Left lung (tissue), 10 donors: ENCODE results near the gene CBLN3. TPM values are rescaled to one million over a fixed set of nuclear protein-coding genes. Genes with fewer than 3 reads are reported as not detected.

ENCODE experiments used
- ATAC-seq: fragments of 200-7000 bp; cut with Tn5 transposase; one replicate; pipeline ENCODE4 v1.9.1; 2020; ENCODE audit warnings: moderate library complexity
- DNase-seq, 4 donors: peaks; one replicate each; pipeline ENCODE4 v3.0.0-alpha.2; 2013 to 2020
- H3K27ac ChIP-seq, 2 donors: fragments of 200-600 bp; sonication (generic) in 1 of 2; one replicate each; pipeline versions ENCODE4 v1.5.0 to v1.8.0; 2020 to 2021
- H3K27me3 ChIP-seq, 2 donors: fragments of 200-600 bp; sonication (generic) in 1 of 2; one replicate each; pipeline versions ENCODE4 v1.5.0 to v1.8.0; 2020 to 2021
- H3K36me3 ChIP-seq, 2 donors: fragments of 200-600 bp; sonication (generic) in 1 of 2; one replicate each; pipeline versions ENCODE4 v1.5.0 to v1.8.0; 2020 to 2021
- H3K4me1 ChIP-seq, 2 donors: fragments of 200-600 bp; one replicate each; pipeline ENCODE4 v1.8.0; 2021
- H3K4me3 ChIP-seq, 2 donors: fragments of 200-600 bp; sonication (generic) in 1 of 2; one replicate each; pipeline versions ENCODE4 v1.5.0 to v1.8.0; 2020 to 2021; ENCODE audit warnings: mild to moderate bottlenecking in 1 of 2
- H3K9me3 ChIP-seq, 2 donors: fragments of 200-600 bp; sonication (generic) in 1 of 2; one replicate each; pipeline versions ENCODE4 v1.5.0 to v1.8.0; 2020 to 2021
- intact Hi-C, 2 donors: fragments of 100-400 bp; cut with DNase I; formaldehyde crosslinking; loops; one replicate each; pipeline versions ENCODE4 v1.11.2 to v1.14.2; 2022
- polyA plus RNA-seq, 6 donors: library from polyadenylated mRNA; unstranded; fragments of 120-200 nt; gene quantifications; one replicate each; pipeline ENCODE4 v1.2.1, GENCODE V29; 2013; ENCODE audit not compliant: insufficient read length in 6 of 6
- total RNA-seq, 2 donors: library from RNA; stranded (reverse); fragmentation: NEBNext Ultra II Directional; extraction: Animal tissue kit (Norgen Biotek cat#: 25700); gene quantifications; one replicate each; pipeline ENCODE4 v1.2.1, GENCODE V29; 2021
- TF ChIP-seq, protein P1 (sequence below), 2 donors: fragments of 200-600 bp; sonication (generic) in 1 of 2; IDR thresholded peaks; one replicate each; pipeline versions ENCODE4 v1.5.0 to v1.8.0; 2021; ENCODE audit warnings: antibody characterized with exemption in 2 of 2
- donor health status: DM: no; HTN: yes; CAD: no.
- donor health status: DM: no; HTN: no; CAD: no.

CBLN3 gene
- total and polyA plus RNA-seq, 8 donors: 2.2 to 6.4 (median 3.8) TPM

- Histone ChIP-seq H3K9me3 (no peaks in the 10 kb centered on the region), H3K4me3 (no peak overlapping the region), H3K4me1 (peaks cover 20 to 59% of the 10 kb centered on the region in 2 donors), H3K27ac (peak overlapping the region in 1 of 2 donors; percentile 69), H3K27me3 (no peaks in the 10 kb centered on the region), H3K36me3 (peaks cover 0 to 70% of the 10 kb centered on the region in 2 donors)
- intact Hi-C loops: loop anchor here in 1 of 2 donors (10.0 kb wide), 1 partner anchor 104 kb away; the partner anchor contains the start of genes ADCY4 and RIPK3
- no peak for ATAC-seq
- no peak for DNase-seq
- TF ChIP-seq, protein P1, sequence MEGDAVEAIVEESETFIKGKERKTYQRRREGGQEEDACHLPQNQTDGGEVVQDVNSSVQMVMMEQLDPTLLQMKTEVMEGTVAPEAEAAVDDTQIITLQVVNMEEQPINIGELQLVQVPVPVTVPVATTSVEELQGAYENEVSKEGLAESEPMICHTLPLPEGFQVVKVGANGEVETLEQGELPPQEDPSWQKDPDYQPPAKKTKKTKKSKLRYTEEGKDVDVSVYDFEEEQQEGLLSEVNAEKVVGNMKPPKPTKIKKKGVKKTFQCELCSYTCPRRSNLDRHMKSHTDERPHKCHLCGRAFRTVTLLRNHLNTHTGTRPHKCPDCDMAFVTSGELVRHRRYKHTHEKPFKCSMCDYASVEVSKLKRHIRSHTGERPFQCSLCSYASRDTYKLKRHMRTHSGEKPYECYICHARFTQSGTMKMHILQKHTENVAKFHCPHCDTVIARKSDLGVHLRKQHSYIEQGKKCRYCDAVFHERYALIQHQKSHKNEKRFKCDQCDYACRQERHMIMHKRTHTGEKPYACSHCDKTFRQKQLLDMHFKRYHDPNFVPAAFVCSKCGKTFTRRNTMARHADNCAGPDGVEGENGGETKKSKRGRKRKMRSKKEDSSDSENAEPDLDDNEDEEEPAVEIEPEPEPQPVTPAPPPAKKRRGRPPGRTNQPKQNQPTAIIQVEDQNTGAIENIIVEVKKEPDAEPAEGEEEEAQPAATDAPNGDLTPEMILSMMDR (IDR thresholded peaks at IDR 0.05): no peak
Observed at GRCh38 chr14:24438223-24439097, 9.0 kb upstream of the CBLN3 start.

- TF ChIP-seq, protein P1 (IDR thresholded peaks at IDR 0.05): no peak
- Histone ChIP-seq H3K9me3 (no peaks in the 10 kb centered on the region), H3K4me1 (peaks cover 17 to 62% of the 10 kb centered on the region in 2 donors), H3K4me3 (no peak overlapping the region), H3K27ac (peak overlapping the region in 1 of 2 donors; percentile 69), H3K36me3 (peaks cover 0 to 78% of the 10 kb centered on the region in 2 donors), H3K27me3 (no peaks in the 10 kb centered on the region)
- no peak for DNase-seq
- no peak for ATAC-seq
- intact Hi-C loops: loop anchor here in 1 of 2 donors (10.0 kb wide), 1 partner anchor 103 kb away; the partner anchor contains the start of genes ADCY4 and RIPK3
Observed at GRCh38 chr14:24437736-24438067, 8.2 kb upstream of the CBLN3 start.

- TF ChIP-seq, protein P1 (IDR thresholded peaks at IDR 0.05): peak in 1 of 2 donors; percentile 14
- H3K4me3 ChIP-seq: no peak overlapping the region
- DNase-seq (no peak), ATAC-seq (no peak)
- intact Hi-C loops: loop anchor here in 1 of 2 donors (10.0 kb wide), 1 partner anchor 102 kb away; the partner anchor contains the start of genes ADCY4 and RIPK3
- H3K9me3 ChIP-seq: no peaks in the 10 kb centered on the region
- no peaks in the 10 kb centered on the region for H3K27me3 ChIP-seq
- H3K36me3 ChIP-seq: peaks cover 0 to 83% of the 10 kb centered on the region in 2 donors
- peak overlapping the region; percentile 46 to 69 for H3K27ac ChIP-seq
- H3K4me1 ChIP-seq: peaks cover 17 to 67% of the 10 kb centered on the region in 2 donors
Observed at GRCh38 chr14:24437020-24437735, 7.7 kb upstream of the CBLN3 start.

DNA sequence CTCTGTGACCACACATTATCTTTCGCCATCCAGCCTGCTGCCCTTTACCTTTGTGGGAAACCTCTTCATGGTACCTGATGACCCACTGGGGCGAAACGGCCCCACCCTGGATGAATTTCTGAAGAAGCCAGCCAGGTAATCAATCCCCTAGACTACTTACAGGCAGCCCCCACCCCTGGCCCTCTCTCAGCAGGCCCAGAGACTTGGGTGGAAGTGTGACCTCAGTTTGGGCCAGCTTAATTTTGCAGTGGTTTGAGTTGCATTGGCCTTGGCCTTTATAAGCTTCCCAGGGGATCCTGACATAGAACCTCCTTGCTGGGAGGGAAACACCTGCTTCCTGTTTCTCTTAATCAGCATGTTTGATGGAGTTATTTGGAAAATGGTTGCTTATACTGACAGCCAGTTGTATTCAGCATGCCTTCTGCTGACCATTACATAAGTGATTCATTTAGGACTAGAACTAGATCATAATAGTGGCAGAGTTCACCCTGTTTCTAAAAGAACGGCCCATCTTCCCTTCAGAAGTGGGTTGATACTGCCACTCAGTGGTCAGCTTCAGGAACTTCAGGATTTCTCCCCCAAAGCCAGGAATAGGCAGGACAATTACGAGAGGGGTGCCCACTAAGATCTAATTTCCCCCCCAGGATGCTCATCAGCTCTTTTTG is 7.0 kb upstream of the CBLN3 start:
- peaks cover 19 to 67% of the 10 kb centered on the region in 2 donors for H3K4me1 ChIP-seq
- intact Hi-C loops: loop anchor here in 1 of 2 donors (10.0 kb wide), 1 partner anchor 102 kb away; the partner anchor contains the start of genes ADCY4 and RIPK3
- ATAC-seq: peak; percentile 70

More for the DNA sequence above, 7.0 kb upstream of the CBLN3 start:
- DNase-seq: peak in 2 of 4 donors; percentile 60 to 80
- Histone ChIP-seq H3K4me3 (no peak overlapping the region), H3K27ac (peak overlapping the region; percentile 50 to 69), H3K36me3 (peaks cover 0 to 85% of the 10 kb centered on the region in 2 donors), H3K9me3 (no peaks in the 10 kb centered on the region), H3K27me3 (no peaks in the 10 kb centered on the region)
- TF ChIP-seq, protein P1 (IDR thresholded peaks at IDR 0.05): peak; percentile 59 to 85
